Heart left ventricle (tissue), 16 donors: ENCODE data around the gene MON1A. TPM values are rescaled to one million over a fixed set of nuclear protein-coding genes. Genes with fewer than 3 reads are reported as not detected.

ENCODE experiments used
- ATAC-seq, 4 donors: fragments of 200-7000 bp; cut with Tn5 transposase; one replicate each; pipeline ENCODE4 v1.9.1; 2020 to 2022; ENCODE audit warnings: moderate library complexity in 4 of 4, mild to moderate bottlenecking in 3 of 4, moderate number of reproducible peaks in 1 of 4
- DNase-seq, 5 donors: peaks; one replicate each; pipeline ENCODE4 v3.0.0-alpha.2; 2020
- H3K27ac ChIP-seq, 12 donors: fragments of 200-600 bp; sonication (generic) in 4 of 12; one replicate each; pipeline versions ENCODE4 v1.5.0 to v1.8.0; 2016 to 2022; ENCODE audit warnings: mild to moderate bottlenecking in 2 of 12
- H3K27me3 ChIP-seq, 9 donors: fragments of 200-600 bp; sonication (generic) in 2 of 9; one replicate each; pipeline versions ENCODE4 v1.5.1 to v1.8.0; 2016 to 2022; ENCODE audit warnings: mild to moderate bottlenecking in 3 of 9
- H3K36me3 ChIP-seq, 9 donors: fragments of 200-600 bp; sonication (generic) in 2 of 9; one replicate each; pipeline versions ENCODE4 v1.5.0 to v1.8.0; 2018 to 2022; ENCODE audit warnings: mild to moderate bottlenecking in 2 of 9
- H3K4me1 ChIP-seq, 12 donors: fragments of 200-600 bp; sonication (generic) in 4 of 12; one replicate each; pipeline versions ENCODE4 v1.5.0 to v1.8.0; 2016 to 2022; ENCODE audit warnings: mild to moderate bottlenecking in 3 of 12
- H3K4me3 ChIP-seq, 12 donors: fragments of 200-600 bp; sonication (generic) in 4 of 12; one replicate each; pipeline versions ENCODE4 v1.5.0 to v1.8.0; 2017 to 2022; ENCODE audit warnings: mild to moderate bottlenecking in 9 of 12, moderate library complexity in 4 of 12
- H3K9me3 ChIP-seq, 12 donors: fragments of 200-600 bp; sonication (generic) in 4 of 12; one replicate each; pipeline versions ENCODE4 v1.5.0 to v1.8.0; 2016 to 2022; ENCODE audit warnings: mild to moderate bottlenecking in 1 of 12
- CTCF ChIP-seq, 12 donors: fragments of 200-600 bp; sonication (generic) in 4 of 12; IDR thresholded peaks; one replicate each; pipeline versions ENCODE4 v1.5.0 to v1.8.0; 2018 to 2022; ENCODE audit warnings: antibody characterized with exemption in 12 of 12, mild to moderate bottlenecking in 5 of 12
- POLR2A ChIP-seq, 2 donors: fragments of 450-650 bp; IDR thresholded peaks; one replicate each; pipeline ENCODE4 v1.6.1; 2017; ENCODE audit warnings: antibody characterized with exemption in 2 of 2, mild to moderate bottlenecking in 2 of 2, moderate library complexity in 2 of 2
- WGBS, 4 donors: extraction: QIAGEN DNeasy Blood & Tissue Kit in 2 of 4; methylation state at CpG; one replicate each; pipeline versions ENCODE4 v1.1.5 to v1.1.7; 2013 to 2018; 5-methylcytosine and 5-hydroxymethylcytosine counted together
- intact Hi-C, 10 donors: fragments of 100-400 bp; cut with DNase I; formaldehyde crosslinking; loops; one replicate each; pipeline versions ENCODE4 v1.11.1 to v1.14.2; 2022
- polyA plus RNA-seq, 2 donors: library from polyadenylated mRNA; stranded (reverse); fragments of 200-250 nt; gene quantifications; one replicate each; pipeline ENCODE4 v1.2.3, GENCODE V29; 2013
- total RNA-seq, 9 donors: library from RNA; depleted of rRNA in 2 of 9; stranded (reverse); fragments of >200 nt in 2 of 9; fragmentation: NEBNext Ultra II Directional in 3 of 9; extraction: Animal tissue kit (Norgen Biotek cat#: 25700) in 3 of 9; gene quantifications; one replicate each; pipeline versions ENCODE4 v1.1.0 to v1.2.4, GENCODE V29; 2016 to 2023
- donor health status: ischemic (EF 13 %, LVEDD 7.1; RV severe dilation, severe dysfunction).
- donor health status: healthy with polysubstance abuse.
- donor health status: DM: no; HTN: yes; CAD: no.
- donor health status: DM: no; HTN: no; CAD: no.
- donor health status: ischemic (EF 25% LVEDD 6.9; RV normal size, moderate dysfunction).
- donor health status: ischemic (EF 25% LVEDD 5.7; RV mildly dilated, moderate dysfunction).
- donor health status: healthy.
- donor health status: DM: yes; HTN: yes; CAD: no.
- donor health status: ischemic (EF 35%, LVEDD 5.7; RV mildly dilated, moderate dysfunction).
- donor health status: nonischemic (EF 11% LVEDD 7.7; RV severe dilation, severe dysfunction).
- donor health status: DM: yes; HTN: yes; CAD: no.
- donor health status: PGD.
- donor health status: ischemic (EF 29% LVEDD 5.4; RV normal size, mild dysfunction).
- donor health status: nonischemic (EF 23%, LVEDD 6.1; RV moderate dilation, normal function).

Gene MON1A
- total and polyA plus RNA-seq, 11 donors, result 4.8 to 16.3 (median 7.7) TPM

DNA sequence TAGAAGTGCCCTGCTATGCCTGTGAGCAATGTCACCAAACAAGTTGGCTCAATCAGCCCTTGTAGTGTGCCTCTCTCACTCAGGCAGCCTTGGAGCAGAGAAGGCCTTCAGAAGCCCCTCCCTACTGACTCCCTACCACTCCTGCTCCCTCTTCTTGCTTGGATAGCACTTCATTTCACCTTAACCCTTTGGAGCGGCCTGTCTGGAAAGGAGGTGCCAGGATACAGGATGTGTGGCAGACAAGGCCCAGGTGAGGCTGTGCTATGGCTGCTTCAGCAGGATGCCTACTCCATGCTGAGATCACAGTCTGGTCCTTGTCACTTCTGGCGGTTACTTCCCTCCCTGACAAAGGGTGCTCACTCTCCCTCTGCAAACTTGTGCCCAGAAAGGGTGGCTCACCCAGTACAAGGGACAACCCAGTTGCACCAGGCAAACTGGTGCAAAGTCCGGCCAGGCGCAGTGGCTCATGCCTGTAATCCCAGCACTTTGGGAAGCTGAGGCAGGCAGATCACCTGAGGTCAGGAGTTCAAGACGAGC lies 1.1 kb downstream of the MON1A start:
- H3K4me3 ChIP-seq, result peak overlapping the region in 10 of 12 donors; percentile 68 to 93 (median 84)
- TF ChIP-seq CTCF (IDR thresholded peaks at IDR 0.05) (no peak), POLR2A (IDR thresholded peaks at IDR 0.05) (no peak)
- peaks cover 0 to 31% (median 21%) of the 10 kb centered on the region in 12 donors for H3K4me1 ChIP-seq
- H3K27me3 ChIP-seq, result no peaks in the 10 kb centered on the region
- WGBS, 4 donors, result 84 to 92% (median 87%) methylated on average over 5 of the region's 5 CpGs
- peak overlapping the region in 2 of 12 donors; percentile 83 to 87 for H3K27ac ChIP-seq
- peaks cover 0 to 5% (median 0%) of the 10 kb centered on the region in 9 donors for H3K36me3 ChIP-seq
- H3K9me3 ChIP-seq, result no peaks in the 10 kb centered on the region
- intact Hi-C loops, result loop anchor here in 2 of 10 donors (2.0 to 5.0 kb wide), 2 partner anchors 72 to 121 kb away; partner anchors contain the start of gene TRAIP (in 1 of the 2)
- DNase-seq (no peak), ATAC-seq (no peak)

DNA sequence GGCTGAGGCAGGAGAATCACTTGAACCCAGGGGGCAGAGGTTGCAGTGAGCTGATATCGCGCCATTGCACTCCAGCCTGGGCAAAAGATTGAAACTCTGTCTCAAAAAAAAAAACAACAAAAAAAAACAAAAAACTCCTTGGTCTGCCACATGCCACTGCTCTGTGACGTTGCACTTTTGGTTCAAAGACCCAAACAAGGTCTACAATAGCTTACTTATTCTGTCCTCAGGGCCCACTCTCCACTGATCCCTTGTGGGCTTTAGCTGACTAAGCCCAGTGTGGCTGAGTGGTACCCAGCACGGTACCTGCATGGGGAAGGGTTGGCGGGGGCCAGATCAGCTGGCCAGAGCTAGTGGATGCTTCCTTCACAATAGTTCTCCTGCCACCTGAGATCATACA lies 1.8 kb downstream of the MON1A start:
- no peak for ATAC-seq
- Histone ChIP-seq H3K36me3 (peaks cover 0 to 5% (median 0%) of the 10 kb centered on the region in 9 donors), H3K27ac (no peak overlapping the region), H3K27me3 (no peaks in the 10 kb centered on the region), H3K4me3 (no peak overlapping the region), H3K4me1 (peaks cover 0 to 31% (median 21%) of the 10 kb centered on the region in 12 donors), H3K9me3 (no peaks in the 10 kb centered on the region)
- no peak for TF ChIP-seq CTCF (IDR thresholded peaks at IDR 0.05)
- TF ChIP-seq POLR2A (IDR thresholded peaks at IDR 0.05), result no peak
- intact Hi-C loops, result loop anchor here in 2 of 10 donors (2.0 to 5.0 kb wide), 2 partner anchors 71 to 120 kb away; partner anchors contain the start of gene TRAIP (in 1 of the 2)
- no peak for DNase-seq
- WGBS, 4 donors, result 92 to 95% (median 93%) methylated on average over 5 of the region's 5 CpGs

DNA sequence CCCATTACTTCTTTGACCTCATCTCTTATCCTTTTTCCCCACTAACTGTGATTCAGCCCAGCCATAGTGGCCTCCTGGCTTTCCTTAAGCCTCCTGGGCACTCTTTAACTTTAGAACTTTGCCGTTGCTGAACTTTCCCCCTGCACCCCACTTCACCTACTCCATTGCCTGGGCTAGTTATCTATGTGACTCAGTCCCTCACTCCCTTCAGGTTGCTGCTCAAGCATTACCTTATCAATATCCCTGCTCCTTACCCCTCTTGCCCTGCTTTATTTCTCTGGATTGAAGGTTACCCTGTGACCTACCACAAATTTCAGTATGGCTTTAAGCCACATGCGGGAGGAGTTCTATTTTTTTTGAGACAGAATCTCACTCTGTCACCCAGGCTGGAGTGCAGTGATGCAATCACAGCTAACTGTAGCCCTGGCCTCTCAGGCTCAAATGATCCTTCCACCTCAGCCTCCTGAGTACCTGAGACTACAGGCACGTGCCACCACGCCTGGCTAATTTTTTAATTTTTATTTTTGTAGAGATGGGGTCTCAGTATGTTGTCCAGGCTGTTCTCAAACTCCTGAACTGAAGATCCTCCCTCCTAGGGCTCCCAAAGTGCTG lies 3.4 kb downstream of the MON1A start:
- WGBS, 4 donors, result 89 to 93% (median 90%) methylated on average over 4 of the region's 4 CpGs
- Histone ChIP-seq H3K4me1 (peaks cover 0 to 29% (median 21%) of the 10 kb centered on the region in 12 donors), H3K4me3 (no peak overlapping the region), H3K36me3 (peaks cover 0 to 5% (median 0%) of the 10 kb centered on the region in 9 donors), H3K9me3 (no peaks in the 10 kb centered on the region), H3K27ac (no peak overlapping the region), H3K27me3 (no peaks in the 10 kb centered on the region)
- TF ChIP-seq POLR2A (IDR thresholded peaks at IDR 0.05) (no peak), CTCF (IDR thresholded peaks at IDR 0.05) (no peak)
- no peak for DNase-seq
- ATAC-seq, result no peak
- intact Hi-C loops, result loop anchor here in 1 of 10 donors (5.0 kb wide), 1 partner anchor 119 kb away; no protein-coding TSS in a partner anchor

DNA sequence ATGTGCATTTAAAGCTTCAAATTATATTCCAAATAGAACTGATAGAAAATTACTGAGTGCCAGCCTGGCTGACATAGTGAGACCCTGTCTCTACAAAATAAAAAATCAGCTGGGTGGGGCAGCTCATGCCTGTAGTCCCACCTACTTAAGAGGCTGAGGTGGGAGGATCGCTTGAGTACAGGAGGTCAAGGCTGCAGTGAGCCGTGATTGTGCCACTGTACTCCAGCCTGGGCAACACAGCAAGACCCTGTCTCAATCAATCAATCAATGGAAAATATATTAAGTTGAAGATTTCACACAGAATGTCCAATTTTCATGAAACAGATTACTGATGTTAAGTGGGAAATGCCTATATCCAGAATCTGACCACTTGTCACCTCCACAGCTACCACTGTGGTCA lies 4.1 kb downstream of the MON1A start:
- TF ChIP-seq POLR2A (IDR thresholded peaks at IDR 0.05) (no peak), CTCF (IDR thresholded peaks at IDR 0.05) (no peak)
- no peak for ATAC-seq
- Histone ChIP-seq H3K4me3 (no peak overlapping the region), H3K36me3 (peaks cover 0 to 5% (median 0%) of the 10 kb centered on the region in 9 donors), H3K27ac (no peak overlapping the region), H3K4me1 (peaks cover 0 to 21% (median 15%) of the 10 kb centered on the region in 12 donors), H3K27me3 (no peaks in the 10 kb centered on the region), H3K9me3 (no peaks in the 10 kb centered on the region)
- WGBS, 4 donors, result 92 to 97% (median 94%) methylated on average over 2 of the region's 2 CpGs
- no peak for DNase-seq
- intact Hi-C loops, result loop anchor here in 1 of 10 donors (5.0 kb wide), 1 partner anchor 118 kb away; no protein-coding TSS in a partner anchor
